LNCaP clone FGC (cell line): ENCODE data around the gene METTL1.

Source experiments
- DNase-seq: peaks from one replicate; pipeline ENCODE4 v3.0.0-alpha.2; 2011; ENCODE audit warnings: low read depth
- H3K4me3 ChIP-seq: 2 replicates; pipeline ENCODE4 v1.5.1; 2011; ENCODE audit warnings: mild to moderate bottlenecking, low read depth, low read length, control low read depth
- CTCF ChIP-seq: IDR thresholded peaks from 2 replicates; pipeline ENCODE4 v1.5.1; 2012; ENCODE audit warnings: mild to moderate bottlenecking; ENCODE audit not compliant: control insufficient read depth, insufficient read depth; ENCODE audit errors: extremely low read depth

The METTL1 gene

GRCh38 chr12:57719777-57720605 is 51.9 kb downstream of the METTL1 start:
- no peak for TF ChIP-seq CTCF
- no peak for DNase-seq
- no peak overlapping the region for H3K4me3 ChIP-seq

GRCh38 chr12:57718641-57719528 is 53.0 kb downstream of the METTL1 start:
- H3K4me3 ChIP-seq = no peak overlapping the region
- TF ChIP-seq CTCF = no peak
- DNase-seq = no peak
